DMS53 (cell line): ENCODE measurements around the gene ZNF683.
"Not testable (repeated sequence)": the region's sequence is repeated elsewhere in the genome, so short reads cannot be mapped to it uniquely, and the experiment has no call there.

Experiments used
- DNase-seq: peaks from one replicate; lab custom pipeline; 2025; lab: John Stamatoyannopoulos, UW

The ZNF683 gene

DNA sequence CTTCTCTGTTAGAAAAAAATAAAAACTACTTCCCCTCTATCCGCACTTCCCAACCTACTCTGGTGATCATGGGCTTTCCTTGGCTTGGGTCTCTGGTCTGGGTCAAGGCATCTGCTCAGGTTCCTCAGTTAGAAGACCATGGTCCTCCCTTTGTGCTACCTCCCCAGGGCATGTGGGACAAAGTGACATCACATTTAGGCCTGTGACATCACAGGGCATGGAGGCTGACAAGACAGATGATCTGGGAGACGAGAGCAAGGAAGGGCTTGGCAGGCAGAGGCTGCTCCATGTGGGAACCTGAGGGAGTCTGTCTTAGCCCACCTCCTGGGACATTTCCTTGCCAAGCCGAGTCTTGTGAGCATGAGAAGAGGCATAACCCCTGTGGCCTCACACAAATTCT is at the start of gene ZNF683:
Gene ZNF683, minus strand, starts transcription at position 140 of the 400 bp plus-strand sequence. CDS start 4,179 bp downstream, outside the sequence.
- DNase-seq: not testable (repeated sequence)

DNA sequence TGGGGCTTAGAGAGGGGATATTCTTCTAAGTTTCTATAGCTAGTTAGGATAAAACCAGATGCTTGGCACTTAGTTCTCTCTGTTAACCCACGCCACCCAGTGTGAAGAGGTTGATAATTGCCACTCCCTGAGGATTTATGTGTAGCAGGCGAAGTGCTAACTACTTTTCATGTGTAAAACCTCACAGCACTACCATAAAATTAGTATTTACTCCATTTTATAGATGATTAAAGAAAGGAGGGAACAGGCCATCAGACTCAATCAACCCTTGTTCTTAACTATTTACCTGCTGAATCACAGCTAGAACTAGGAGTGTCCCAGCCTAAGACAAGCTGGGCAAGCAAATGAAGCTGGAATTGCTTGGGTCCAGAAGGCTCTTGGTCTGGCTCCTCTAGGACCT is 46.9 kb upstream of the ZNF683 start:
- no peak for DNase-seq

DNA sequence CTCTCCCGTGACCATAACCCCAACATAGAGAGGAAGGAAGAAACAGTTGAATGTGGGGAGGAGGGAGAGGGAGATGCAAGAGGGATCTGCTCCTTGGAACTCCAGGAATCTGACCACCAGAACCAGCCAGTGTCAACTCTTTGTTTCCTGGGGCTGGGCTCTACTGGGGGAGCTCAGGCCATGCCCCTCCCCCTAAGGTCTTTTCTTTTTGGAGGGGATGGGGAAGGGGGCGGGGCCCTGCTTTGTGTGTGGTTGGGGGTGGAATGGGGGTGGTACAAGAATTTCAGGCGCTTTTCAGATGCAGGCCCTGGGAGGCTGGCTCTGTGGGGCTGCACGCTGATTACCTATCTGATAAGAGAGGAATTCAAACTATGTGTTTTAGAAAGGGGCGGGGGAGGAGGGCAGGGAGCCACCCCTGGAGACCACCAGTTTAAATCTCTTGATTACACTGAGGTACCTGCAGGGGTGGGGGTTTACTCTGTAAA is 46.4 kb upstream of the ZNF683 start:
- no peak for DNase-seq

DNA sequence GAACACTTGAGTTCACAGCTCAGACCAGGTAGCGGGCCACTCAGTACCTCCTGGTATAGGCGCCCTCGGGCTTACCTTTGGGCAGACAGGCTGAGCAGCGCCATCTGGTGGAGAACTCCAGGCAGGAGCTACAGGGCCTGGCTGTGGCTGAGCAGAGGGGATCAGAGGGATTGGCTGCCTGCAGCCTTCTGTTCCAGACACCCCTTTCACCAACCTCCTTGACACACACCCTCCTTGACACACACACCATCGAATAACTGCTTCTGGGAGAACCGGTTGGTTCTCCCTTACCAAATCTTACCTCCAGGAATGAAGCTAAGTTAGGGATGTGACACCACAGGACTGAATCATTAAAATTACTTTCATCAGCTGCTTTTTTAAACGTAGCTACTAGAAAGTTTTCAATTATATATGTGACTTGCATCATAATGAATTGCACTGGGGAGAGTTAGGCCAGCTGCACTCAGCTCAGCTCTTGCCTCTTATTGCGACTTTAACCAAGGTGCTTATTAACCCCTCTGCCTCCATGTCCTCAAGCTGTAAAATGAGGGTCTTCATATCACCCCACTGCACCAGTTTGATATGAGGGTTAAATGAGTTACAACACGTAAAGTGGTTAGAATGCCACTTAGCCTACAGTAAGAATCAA is 44.7 kb upstream of the ZNF683 start:
- peak; percentile 91 for DNase-seq

DNA sequence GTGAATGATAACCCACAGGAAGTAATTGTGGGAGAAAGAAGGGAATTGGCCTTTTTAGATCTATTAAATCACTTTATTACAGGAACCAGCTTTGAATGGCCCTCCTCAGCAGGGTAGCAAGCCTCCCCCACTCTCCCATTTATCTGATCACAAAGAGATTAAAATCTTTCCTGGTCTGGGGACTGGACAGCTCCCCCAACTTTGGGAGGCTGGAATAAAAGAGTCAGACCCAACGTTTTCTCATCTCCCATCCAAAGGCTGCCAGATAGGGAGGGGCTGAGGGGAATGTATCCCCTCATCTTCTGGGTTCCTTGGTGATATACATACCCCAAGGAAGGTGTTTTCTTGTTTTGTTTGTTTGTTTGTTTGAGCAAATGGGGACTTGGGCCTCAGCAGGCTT is 40.5 kb upstream of the ZNF683 start:
- DNase-seq: no peak

DNA sequence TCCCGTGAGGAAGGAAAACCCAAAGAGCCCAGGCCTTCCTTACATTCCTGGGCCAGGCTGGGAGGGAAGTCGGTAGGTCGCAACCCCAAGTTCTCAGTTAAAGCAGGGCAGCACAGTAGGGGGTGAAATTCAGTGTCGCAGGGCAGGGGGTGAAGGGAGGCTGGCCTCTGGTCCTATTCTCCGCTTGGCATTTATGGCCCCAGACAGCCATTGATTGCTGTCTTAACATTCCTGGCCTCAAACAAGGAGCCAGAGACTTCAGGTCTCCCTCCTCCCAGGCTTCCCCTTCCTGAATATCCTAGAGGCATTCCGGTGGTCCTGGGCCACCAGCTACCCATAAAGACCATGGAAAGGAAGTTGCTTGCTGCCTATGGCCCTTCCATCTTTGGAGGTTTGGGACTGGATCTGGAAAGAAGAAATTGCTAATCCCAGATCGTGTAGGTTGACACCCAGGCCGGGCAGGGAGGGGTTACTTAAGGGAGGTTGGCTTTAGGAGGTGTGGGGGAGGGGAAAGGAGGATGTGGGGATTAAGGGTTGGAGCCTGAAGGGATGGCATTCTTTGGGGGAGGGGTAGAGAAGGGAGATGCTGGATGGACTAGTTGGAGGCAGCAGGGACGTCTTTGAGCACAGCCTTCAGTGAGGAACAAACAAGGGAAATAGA is 39.8 kb upstream of the ZNF683 start:
- no peak for DNase-seq

DNA sequence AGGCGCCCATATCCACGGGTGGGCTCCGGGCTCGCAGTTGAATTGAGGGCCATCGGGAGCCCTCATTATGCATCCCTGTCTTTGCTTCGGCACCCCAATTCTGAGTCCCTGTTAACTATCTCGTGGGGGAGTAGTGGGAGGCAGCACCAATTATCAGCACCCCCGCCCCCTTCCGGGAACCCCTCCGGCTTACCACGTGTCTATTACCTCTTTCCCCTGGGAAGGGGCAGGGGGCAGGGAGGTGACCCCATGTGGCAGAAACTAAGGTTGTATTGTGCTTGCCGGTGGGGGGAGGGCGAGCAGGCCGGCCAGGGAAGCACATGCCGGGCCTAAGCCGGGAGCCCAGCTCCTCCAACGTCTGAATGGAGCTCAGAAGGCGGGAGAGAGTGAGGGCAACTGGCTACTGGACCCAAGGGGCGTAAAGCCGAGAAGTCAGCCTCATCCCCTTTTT is 39.1 kb upstream of the ZNF683 start:
- no peak for DNase-seq

DNA sequence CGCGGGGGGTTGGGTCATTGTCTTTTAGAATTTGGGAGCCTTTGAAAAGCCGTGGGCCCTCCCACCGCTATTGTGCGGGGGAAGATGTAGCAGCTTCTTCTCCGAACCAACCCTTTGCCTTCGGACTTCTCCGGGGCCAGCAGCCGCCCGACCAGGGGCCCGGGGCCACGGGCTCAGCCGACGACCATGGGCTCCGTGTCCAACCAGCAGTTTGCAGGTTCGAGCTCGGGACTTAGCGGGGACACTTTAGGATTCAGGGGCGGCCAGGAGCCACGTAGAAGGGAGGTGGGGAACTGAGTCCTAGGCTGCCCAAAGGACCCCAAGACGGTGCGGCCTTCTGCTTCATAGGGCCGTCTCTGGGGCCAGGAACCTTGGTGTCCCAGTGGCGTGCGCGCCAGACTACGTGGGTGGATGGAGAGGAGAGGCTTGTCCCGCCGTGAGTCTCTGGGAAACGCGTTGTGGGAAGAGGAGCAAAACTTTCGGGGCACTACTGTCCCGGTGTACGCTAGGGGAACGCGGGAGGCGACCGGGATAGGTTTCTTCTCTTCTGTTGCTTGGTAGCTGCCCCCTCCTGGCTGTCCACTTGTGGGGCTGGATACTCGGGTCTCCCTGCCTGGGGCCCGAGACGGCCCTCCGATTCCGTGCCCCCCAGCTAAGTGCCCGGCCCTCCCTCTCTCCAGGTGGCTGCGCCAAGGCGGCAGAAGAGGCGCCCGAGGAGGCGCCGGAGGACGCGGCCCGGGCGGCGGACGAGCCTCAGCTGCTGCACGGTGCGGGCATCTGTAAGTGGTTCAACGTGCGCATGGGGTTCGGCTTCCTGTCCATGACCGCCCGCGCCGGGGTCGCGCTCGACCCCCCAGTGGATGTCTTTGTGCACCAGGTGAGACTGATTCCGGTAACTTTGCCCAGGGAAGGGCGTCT is 38.4 kb upstream of the ZNF683 start, which contains the start of gene LIN28A:
Gene LIN28A, plus strand, starts transcription at position 112 of the 918 bp plus-strand sequence. Its CDS starts 75 bp downstream, at position 187.
- DNase-seq: peak; percentile 56

DNA sequence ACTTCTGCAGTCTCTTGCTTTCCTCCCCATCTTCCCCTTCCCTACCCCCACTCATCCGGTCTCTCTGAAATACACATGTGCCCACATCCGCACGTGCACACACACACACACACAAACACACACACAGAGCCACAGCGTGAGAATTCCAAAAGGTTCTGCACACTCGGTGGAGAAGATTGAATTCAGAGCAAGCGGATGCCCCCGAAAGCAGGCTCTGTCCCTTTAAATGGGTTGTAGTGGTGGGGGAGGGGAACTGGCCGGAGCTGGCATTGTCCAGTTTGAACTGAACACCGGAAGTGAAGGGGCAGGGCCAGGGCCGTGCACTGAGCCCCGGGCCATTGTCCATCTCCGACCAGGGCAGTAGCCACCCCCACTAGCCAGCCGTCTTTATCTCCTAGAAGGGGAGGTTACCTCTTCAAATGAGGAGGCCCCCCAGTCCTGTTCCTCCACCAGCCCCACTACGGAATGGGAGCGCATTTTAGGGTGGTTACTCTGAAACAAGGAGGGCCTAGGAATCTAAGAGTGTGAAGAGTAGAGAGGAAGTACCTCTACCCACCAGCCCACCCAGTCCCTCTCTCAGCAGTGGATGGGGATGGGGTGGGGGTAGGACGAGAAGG is 36.7 kb upstream of the ZNF683 start:
- DNase-seq: peak; percentile 25

DNA sequence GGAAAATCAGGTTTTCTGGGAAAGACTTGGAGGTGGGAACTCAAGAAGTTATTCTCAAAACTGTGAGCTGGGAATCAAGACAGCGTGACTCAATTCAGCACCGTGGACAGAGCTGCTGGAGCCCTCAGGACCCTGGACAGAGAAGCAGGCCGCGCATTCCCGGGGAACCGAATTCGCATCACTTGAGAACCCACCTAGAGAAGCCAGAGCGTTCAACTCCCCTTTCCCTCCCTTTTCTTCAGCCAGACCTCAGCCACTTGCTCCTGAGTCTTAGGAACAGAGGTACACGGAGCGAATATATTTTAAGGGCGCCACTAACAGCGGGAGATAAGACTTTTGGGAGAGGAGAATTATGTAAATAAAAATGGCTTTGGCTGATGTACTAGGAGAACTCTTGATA is 36.1 kb upstream of the ZNF683 start:
- DNase-seq: peak; percentile 47

DNA sequence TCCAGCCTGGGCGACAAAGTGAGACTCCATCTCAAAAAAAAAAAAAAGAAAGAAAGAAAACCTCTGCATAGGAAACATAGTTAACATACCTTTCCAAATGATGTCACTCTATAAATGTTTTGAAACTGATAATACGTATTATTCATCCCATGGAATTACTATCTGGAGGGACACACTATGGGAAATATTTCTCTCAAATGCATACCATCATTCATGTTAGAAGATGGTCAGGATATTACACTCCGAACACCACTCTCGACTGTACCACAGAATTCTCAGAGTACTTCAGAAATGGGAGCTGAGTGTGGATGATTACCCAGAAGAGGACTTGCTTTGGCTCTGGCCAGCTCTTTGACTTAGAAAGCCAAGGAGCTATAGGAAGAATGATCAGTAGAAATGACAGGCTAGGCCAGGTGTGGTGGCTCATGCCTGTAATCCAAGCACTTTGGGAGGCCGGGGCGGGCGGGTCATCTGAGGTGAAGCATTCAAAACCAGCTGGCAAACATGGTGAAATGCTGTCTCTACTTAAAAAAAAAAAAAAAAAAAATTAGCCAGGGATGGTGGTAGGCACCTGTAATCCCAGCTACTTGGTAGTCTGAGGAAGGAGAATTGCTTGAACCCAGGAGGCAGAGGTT is 32.8 kb upstream of the ZNF683 start:
- DNase-seq: peak; percentile 59

DNA sequence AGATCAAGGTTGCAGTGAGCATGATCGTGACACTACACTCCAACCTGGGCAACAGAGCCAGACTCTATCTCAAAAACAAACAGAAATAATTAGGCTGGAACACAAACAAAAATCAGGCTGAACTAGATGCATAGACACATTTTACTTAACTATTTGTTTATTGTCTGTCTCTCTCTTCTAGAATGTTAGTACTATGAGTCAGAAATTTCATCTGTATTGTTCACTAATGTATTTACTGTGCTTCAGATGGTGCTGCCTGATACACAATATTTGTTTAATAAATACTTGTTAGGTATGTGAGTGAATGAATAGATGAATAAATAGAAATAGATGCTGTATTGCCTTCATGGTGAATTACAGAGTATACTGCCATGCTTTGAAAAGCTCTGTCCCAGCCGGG is 32.1 kb upstream of the ZNF683 start:
- DNase-seq: peak; percentile 81

DNA sequence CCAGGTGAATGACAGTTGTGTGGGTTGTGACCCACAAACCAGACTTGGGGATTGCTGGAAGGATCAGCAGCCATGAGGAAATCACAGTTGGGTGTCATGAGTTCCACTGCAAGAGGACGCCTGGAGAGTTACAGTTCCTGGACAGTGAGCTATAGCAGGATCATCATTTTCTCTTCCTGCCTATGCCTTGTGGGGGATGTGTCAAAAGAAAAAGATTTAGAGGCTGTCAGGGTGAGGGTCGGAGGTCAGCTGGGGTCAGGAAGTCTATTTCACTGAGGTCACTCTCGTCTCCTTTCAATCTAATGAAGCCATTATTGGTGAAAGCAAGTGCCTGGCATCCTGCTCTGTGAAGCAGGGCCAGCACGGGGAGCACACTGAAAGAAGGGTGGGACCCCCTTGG is 31.1 kb upstream of the ZNF683 start:
- DNase-seq: no peak

DNA sequence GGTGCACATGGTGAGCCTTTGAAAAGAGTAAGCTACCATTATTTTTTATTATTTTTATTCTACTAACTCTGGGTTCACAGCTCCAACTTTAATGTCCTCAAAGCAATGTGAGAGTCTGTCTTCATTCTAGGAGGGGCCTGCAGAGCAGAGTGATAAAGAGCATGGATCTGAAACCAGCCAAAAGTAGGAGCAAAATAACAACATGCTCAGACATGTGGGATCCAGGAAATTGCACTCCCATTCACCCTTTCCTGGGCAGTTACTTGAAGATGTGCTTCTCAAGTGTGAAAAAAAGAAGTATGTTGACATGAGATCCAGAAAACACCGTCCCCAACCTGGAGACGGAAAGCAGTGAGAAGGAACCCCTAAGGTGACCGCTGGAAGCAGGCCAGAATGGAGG is 29.3 kb upstream of the ZNF683 start:
- DNase-seq: no peak

DNA sequence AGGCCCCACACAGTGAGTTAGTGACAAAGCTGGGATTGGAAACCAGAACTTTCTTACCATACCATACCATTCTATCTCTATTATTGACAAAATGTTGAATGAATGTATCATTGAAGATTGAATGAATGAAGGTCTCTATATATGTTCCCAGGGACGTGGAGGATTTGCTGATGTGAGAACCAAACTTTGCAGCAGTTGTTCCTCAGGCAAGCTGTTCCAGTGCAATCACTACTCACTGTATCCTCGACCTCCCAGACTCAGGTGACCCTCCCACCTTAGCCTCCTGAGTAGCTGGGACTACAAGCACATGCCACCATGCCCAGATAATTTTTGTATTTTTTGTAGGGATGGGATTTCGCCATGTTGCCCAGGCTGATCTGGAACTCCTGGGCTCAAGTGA is 26.5 kb upstream of the ZNF683 start:
- no peak for DNase-seq

DNA sequence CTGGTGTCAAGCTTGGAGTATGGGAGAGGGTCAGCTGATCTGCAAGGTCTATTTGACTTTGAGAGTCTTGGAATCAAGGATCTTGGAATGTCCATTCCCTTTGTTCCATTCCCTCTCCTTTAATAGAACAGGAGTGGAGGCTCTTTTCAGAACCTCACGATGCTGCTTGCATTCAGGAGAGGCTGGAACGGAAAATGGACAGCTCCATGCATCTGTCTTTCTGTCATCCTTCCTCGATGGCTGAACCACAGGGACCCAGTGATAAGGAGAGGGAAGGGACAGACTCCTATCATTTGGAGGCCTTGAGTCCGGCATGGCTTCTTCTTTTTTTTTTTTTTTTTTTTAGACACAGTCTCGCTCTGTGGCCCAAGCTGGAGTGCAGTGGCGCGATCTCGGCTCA is 23.2 kb upstream of the ZNF683 start:
- DNase-seq: no peak

DNA sequence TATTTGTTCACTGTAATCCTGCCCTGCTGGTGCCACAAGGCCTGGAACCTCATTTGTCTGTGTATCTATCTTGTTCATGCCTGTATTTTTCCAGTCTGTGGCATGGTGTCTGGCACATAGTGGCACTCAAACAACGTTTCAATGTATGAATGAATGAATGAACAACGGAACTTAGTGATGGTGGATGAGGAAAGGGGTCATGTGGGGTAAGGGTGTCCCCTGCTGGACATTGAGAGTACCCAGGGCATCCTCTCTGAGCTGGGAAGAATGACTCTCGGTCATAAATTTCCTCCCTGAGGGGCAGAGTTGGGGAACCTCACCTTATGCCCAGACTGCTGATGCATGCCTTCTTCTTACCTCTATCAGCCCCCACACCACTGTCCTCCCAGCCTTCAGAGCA is 18.9 kb upstream of the ZNF683 start:
- peak; percentile 65 for DNase-seq

DNA sequence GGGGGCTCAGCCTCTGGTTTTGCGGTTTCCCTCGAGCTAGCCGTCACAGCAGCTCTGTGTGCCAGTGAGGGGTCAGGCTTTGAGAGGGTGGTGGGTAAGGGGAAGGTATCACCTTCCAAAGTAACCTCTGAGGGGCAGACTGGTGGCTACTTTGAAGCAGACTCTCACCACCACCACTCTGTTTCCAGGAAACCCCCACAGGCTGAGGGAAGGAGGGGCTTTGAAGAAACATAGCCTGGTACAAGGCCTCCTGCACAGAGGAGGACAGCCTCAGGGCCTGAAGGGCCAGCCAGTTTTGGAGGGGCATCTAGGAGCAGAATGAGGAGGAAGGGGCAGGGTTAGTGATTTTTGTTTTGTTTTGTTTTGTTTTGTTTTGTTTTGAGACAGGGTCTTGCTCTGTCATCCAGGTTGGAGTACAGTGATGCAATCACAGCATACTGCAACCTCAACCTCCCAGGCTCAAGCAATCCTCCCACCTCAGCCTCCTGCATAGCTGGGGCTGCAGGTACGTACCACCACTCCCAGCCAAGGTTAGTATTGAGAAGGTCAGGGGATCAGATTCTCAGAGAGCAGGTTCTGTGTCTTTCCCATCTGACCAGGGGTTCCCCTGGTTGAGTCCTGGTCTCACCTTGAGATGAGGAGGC is 17.2 kb upstream of the ZNF683 start:
- DNase-seq: no peak

DNA sequence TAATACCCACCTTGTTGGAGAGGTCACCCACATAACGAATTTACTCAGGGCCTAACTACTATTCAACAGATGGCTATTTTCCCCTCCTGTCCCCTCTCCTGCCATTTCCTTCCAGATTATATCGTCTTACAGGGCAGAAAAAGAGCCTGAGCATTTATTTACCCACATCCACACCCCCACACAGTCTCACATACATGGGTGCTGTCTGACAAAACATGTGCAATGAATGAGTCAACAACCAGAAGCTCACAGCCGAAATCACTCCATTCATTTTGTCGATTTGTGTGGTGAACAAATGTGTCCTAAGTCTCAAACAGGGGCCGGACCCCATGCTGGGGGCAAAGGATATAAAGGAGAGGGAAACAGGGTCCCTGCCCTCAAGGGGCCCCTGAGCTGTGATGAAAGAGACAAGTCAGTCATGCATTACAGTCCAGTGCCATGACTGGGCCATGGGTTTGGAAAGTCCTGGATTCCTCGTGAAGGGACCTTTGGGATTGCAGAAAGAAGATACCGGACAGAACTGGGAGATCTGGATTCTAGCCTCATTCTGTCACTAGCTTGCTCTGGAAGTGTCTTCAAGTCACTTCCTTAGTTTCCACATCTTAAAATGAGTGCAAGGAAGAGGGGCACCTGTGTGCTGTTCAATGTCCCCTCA is 16.4 kb upstream of the ZNF683 start:
- DNase-seq: no peak

DNA sequence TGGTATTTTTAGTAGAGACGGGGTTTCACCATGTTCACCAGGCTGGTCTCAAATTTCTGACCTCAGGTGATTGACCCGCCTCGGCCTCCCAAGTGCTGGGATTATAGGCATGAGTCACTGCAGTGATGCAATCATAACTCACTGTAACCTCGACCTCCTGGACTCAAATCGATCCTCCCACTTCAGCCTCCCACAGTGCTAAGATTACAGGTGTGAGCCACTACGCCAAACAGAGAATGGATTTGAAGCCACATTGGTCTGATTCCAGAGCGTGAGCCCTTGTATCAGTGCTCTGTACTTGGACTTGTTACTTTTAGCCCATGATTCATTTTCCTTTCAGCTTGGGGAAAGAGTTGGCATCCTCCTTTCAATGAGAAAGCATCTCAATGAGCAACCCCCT is 14.9 kb upstream of the ZNF683 start:
- peak; percentile 48 for DNase-seq
